ENCODE data around the gene SLC16A2.

GRCh38 chrX:74551934-74552333 lies 130.6 kb downstream of the SLC16A2 start:
- TF ChIP-seq, protein P1, sequence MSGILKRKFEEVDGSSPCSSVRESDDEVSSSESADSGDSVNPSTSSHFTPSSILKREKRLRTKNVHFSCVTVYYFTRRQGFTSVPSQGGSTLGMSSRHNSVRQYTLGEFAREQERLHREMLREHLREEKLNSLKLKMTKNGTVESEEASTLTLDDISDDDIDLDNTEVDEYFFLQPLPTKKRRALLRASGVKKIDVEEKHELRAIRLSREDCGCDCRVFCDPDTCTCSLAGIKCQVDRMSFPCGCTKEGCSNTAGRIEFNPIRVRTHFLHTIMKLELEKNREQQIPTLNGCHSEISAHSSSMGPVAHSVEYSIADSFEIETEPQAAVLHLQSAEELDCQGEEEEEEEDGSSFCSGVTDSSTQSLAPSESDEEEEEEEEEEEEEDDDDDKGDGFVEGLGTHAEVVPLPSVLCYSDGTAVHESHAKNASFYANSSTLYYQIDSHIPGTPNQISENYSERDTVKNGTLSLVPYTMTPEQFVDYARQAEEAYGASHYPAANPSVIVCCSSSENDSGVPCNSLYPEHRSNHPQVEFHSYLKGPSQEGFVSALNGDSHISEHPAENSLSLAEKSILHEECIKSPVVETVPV (CRISPR knock-in tag; IDR thresholded peaks at IDR 0.05), result no peak
- TF ChIP-seq ZNF8 (CRISPR knock-in tag; IDR thresholded peaks at IDR 0.05) (no peak), ZFP3 (CRISPR knock-in tag; IDR thresholded peaks at IDR 0.05) (no peak), BACH2 (CRISPR knock-in tag; IDR thresholded peaks at IDR 0.05; ENCODE audit: borderline replicate concordance) (no peak), RARB (CRISPR knock-in tag; IDR thresholded peaks at IDR 0.05) (no peak), TOX (CRISPR knock-in tag; IDR thresholded peaks at IDR 0.05; ENCODE audit: borderline replicate concordance) (no peak), ZNF70 (CRISPR knock-in tag; IDR thresholded peaks at IDR 0.05) (no peak), SNAI2 (CRISPR knock-in tag; IDR thresholded peaks at IDR 0.05) (no peak), ZFP30 (CRISPR knock-in tag; IDR thresholded peaks at IDR 0.05) (no peak)
- TF ChIP-seq, protein P2, sequence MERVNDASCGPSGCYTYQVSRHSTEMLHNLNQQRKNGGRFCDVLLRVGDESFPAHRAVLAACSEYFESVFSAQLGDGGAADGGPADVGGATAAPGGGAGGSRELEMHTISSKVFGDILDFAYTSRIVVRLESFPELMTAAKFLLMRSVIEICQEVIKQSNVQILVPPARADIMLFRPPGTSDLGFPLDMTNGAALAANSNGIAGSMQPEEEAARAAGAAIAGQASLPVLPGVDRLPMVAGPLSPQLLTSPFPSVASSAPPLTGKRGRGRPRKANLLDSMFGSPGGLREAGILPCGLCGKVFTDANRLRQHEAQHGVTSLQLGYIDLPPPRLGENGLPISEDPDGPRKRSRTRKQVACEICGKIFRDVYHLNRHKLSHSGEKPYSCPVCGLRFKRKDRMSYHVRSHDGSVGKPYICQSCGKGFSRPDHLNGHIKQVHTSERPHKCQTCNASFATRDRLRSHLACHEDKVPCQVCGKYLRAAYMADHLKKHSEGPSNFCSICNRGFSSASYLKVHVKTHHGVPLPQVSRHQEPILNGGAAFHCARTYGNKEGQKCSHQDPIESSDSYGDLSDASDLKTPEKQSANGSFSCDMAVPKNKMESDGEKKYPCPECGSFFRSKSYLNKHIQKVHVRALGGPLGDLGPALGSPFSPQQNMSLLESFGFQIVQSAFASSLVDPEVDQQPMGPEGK (CRISPR knock-in tag; IDR thresholded peaks at IDR 0.05; ENCODE audit: borderline replicate concordance), result no peak
- TF ChIP-seq, protein P3, sequence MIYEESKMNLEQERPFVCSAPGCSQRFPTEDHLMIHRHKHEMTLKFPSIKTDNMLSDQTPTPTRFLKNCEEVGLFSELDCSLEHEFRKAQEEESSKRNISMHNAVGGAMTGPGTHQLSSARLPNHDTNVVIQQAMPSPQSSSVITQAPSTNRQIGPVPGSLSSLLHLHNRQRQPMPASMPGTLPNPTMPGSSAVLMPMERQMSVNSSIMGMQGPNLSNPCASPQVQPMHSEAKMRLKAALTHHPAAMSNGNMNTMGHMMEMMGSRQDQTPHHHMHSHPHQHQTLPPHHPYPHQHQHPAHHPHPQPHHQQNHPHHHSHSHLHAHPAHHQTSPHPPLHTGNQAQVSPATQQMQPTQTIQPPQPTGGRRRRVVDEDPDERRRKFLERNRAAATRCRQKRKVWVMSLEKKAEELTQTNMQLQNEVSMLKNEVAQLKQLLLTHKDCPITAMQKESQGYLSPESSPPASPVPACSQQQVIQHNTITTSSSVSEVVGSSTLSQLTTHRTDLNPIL (CRISPR knock-in tag; IDR thresholded peaks at IDR 0.05; ENCODE audit: low read depth), result no peak
- TF ChIP-seq, protein P4, sequence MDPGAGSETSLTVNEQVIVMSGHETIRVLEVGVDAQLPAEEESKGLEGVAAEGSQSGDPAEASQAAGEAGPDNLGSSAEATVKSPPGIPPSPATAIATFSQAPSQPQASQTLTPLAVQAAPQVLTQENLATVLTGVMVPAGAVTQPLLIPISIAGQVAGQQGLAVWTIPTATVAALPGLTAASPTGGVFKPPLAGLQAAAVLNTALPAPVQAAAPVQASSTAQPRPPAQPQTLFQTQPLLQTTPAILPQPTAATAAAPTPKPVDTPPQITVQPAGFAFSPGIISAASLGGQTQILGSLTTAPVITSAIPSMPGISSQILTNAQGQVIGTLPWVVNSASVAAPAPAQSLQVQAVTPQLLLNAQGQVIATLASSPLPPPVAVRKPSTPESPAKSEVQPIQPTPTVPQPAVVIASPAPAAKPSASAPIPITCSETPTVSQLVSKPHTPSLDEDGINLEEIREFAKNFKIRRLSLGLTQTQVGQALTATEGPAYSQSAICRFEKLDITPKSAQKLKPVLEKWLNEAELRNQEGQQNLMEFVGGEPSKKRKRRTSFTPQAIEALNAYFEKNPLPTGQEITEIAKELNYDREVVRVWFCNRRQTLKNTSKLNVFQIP (CRISPR knock-in tag; IDR thresholded peaks at IDR 0.05; ENCODE audit: borderline replicate concordance, low read depth), result no peak

Measured in SK-N-SH treated with all-trans-retinoic acid at 6 μM for 48 hours (cell line).